Esophagus muscularis mucosa (tissue), 4 donors: ENCODE data around the gene FOXQ1. TPM values are rescaled to one million over a fixed set of nuclear protein-coding genes. Genes with fewer than 3 reads are reported as not detected.
A peak's percentile ranks its signal among the peaks of the same experiment; 100 is the strongest.
"Not testable (repeated sequence)": the region's sequence is repeated elsewhere in the genome, so short reads cannot be mapped to it uniquely, and the experiment has no call there.

Experiments used
- DNase-seq: peaks from one replicate; pipeline ENCODE4 v3.0.0-alpha.2; 2017; ENCODE audit errors: extremely low spot score
- H3K27ac ChIP-seq, 4 donors: fragments of 200-600 bp; sonication (generic); replicated peaks in 1 of 4; 1 replicate in 3 of 4; 2 replicates in 1 of 4; pipeline ENCODE4 v1.5.1; 2016 to 2019; ENCODE audit warnings: mild to moderate bottlenecking in 1 of 4
- H3K27me3 ChIP-seq, 4 donors: fragments of 200-600 bp; sonication (generic); one replicate each; pipeline versions ENCODE4 v1.5.1 to v1.6.0; 2016 to 2019
- H3K36me3 ChIP-seq, 4 donors: fragments of 200-600 bp; sonication (generic); one replicate each; pipeline ENCODE4 v1.5.1; 2016 to 2019
- H3K4me1 ChIP-seq, 4 donors: fragments of 200-600 bp; sonication (generic); one replicate each; pipeline ENCODE4 v1.5.1; 2016 to 2019
- H3K4me3 ChIP-seq, 4 donors: fragments of 200-600 bp; sonication (generic); 1 replicate in 2 of 4; 2 replicates in 2 of 4; pipeline ENCODE4 v1.5.1; 2016 to 2019; ENCODE audit warnings: mild to moderate bottlenecking in 4 of 4, moderate library complexity in 1 of 4
- H3K9me3 ChIP-seq, 4 donors: fragments of 200-600 bp; sonication (generic); 1 replicate in 3 of 4; 2 replicates in 1 of 4; pipeline ENCODE4 v1.5.1; 2016 to 2019
- EP300 ChIP-seq: sonication (generic); formaldehyde crosslinking; IDR thresholded peaks from one replicate; pipeline ENCODE4 v1.6.1; 2017; ENCODE audit warnings: antibody characterized with exemption
- POLR2A ChIP-seq: fragments of 450-650 bp; IDR thresholded peaks from one replicate; pipeline ENCODE4 v1.6.1; 2017; ENCODE audit warnings: antibody characterized with exemption, moderate library complexity, mild to moderate bottlenecking, low read depth
- POLR2AphosphoS5 ChIP-seq, 2 donors: sonication (generic); formaldehyde crosslinking; IDR thresholded peaks; one replicate each; pipeline ENCODE4 v1.6.1; 2017; ENCODE audit warnings: antibody characterized with exemption in 2 of 2
- WGBS: methylation state at CpG from one replicate; pipeline ENCODE4 v1.1.5; 2018; 5-methylcytosine and 5-hydroxymethylcytosine counted together
- intact Hi-C: fragments of 100-400 bp; cut with DNase I; formaldehyde crosslinking; loops from one replicate; pipeline ENCODE4 v1.15.1; 2023
- total RNA-seq, 4 donors: library from RNA; depleted of rRNA; stranded (reverse); fragments of >200 nt; gene quantifications; one replicate each; pipeline versions ENCODE4 v1.1.0 to v1.2.1, GENCODE V29; 2016
- TF ChIP-seq, protein P1 (sequence below), 3 experiments: fragments of 200-600 bp in 2 of 3; fragments of 450-650 bp in 1 of 3; sonication (generic) in 2 of 3; IDR thresholded peaks; one replicate each; pipeline ENCODE4 v1.5.1; 2017 to 2019; ENCODE audit warnings: antibody characterized with exemption in 3 of 3, mild to moderate bottlenecking in 2 of 3, moderate library complexity in 1 of 3

FOXQ1 gene
- total RNA-seq, 4 donors from 2014 or later = 2.5 to 4.4 (median 2.9) TPM

DNA sequence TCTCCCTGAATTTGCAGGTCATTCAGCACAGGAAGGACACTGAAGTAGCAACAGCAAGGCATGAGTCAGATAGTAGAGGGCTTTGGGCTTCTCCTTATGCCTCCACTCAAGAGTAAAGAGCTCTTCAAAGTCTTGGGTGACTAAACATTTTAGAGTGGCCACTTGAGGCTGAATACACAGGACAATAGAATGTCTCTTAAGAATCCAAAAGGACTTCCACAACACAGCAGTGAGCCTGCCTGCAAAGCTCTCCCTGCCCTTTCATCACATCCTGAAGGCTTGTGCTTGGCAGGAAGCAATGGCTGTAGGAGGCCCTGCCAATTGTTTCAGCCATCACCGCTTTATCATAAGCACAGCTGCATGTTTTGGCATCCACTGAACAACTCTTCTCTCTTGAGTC, 36.8 kb downstream of the FOXQ1 start:
- Histone ChIP-seq H3K9me3 (peaks cover 5 to 19% (median 13%) of the 10 kb centered on the region in 4 donors), H3K27ac (peak overlapping the region in 3 of 4 donors; percentile 59 to 77 (median 75)), H3K4me3 (no peak overlapping the region), H3K4me1 (peaks cover 11 to 49% (median 48%) of the 10 kb centered on the region in 4 donors), H3K36me3 (no peaks in the 10 kb centered on the region), H3K27me3 (no peaks in the 10 kb centered on the region)
- peak; percentile 53 to 73 for TF ChIP-seq POLR2AphosphoS5 (IDR thresholded peaks at IDR 0.05)
- TF ChIP-seq, protein P1, sequence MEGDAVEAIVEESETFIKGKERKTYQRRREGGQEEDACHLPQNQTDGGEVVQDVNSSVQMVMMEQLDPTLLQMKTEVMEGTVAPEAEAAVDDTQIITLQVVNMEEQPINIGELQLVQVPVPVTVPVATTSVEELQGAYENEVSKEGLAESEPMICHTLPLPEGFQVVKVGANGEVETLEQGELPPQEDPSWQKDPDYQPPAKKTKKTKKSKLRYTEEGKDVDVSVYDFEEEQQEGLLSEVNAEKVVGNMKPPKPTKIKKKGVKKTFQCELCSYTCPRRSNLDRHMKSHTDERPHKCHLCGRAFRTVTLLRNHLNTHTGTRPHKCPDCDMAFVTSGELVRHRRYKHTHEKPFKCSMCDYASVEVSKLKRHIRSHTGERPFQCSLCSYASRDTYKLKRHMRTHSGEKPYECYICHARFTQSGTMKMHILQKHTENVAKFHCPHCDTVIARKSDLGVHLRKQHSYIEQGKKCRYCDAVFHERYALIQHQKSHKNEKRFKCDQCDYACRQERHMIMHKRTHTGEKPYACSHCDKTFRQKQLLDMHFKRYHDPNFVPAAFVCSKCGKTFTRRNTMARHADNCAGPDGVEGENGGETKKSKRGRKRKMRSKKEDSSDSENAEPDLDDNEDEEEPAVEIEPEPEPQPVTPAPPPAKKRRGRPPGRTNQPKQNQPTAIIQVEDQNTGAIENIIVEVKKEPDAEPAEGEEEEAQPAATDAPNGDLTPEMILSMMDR (IDR thresholded peaks at IDR 0.05) = no peak
- DNase-seq = no peak
- intact Hi-C loops = no loop called here
- 13% methylated on average over 1 of the region's 1 CpG for WGBS

DNA sequence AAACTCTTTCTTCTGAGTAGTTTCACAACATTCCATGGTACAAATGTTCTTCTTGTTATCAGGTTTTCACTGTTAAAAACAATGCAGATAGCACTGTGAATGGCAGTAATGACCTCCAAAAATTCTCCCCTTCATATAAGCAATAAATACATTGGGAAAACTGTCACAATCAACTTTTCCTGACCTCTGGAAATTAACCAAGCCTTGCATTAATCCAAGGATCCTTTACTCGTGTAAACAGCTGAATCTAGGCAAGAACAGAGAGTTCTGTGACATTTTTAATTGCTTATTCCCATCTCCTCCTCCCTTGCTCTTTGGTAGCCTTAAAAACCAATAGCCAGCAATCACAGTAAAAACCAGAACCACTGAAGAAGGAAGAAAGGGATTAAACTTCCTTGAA, 37.8 kb downstream of the FOXQ1 start:
- Histone ChIP-seq H3K36me3 (no peaks in the 10 kb centered on the region), H3K4me3 (no peak overlapping the region), H3K27ac (peak overlapping the region in 3 of 4 donors; percentile 59 to 77 (median 75)), H3K9me3 (peaks cover under 1 to 10% (median 6%) of the 10 kb centered on the region in 4 donors), H3K27me3 (no peaks in the 10 kb centered on the region), H3K4me1 (peaks cover 11 to 49% (median 48%) of the 10 kb centered on the region in 4 donors)
- no peak for DNase-seq
- intact Hi-C loops = no loop called here
- TF ChIP-seq POLR2A (no peak), EP300 (no peak), POLR2AphosphoS5 (IDR thresholded peaks at IDR 0.05) (no peak)
- TF ChIP-seq, protein P1 (IDR thresholded peaks at IDR 0.05) = no peak
- WGBS = 21% methylated on average over 1 of the region's 1 CpG

DNA sequence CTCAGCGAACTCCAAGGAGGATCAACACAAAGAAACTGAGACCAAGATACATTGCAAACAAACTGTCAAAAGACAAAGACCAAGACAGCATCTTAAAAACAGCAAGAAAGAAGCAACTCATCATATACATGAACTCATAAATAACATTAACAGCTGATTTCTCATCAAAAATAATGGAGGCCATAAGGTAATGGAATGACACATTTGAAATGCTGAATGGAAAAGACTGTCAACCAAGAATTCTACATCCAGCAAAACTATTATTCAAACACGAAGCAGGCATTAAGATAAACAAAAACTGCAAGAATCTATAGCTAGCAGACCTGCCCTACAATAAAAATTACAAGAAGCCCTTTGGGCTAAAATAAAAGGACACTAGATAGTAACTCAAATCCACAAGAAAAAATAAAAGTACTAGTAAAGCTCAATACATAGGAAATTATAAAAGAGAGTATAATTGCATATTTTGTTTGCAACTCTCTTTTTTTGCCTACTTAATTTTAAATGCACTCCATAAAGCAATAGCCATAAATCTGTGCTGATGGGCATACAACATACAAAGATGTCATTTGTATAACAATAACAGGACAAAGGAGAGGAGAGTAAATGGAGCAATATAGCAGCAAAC, 39.6 kb downstream of the FOXQ1 start:
- Histone ChIP-seq H3K36me3 (no peaks in the 10 kb centered on the region), H3K4me1 (peaks cover 11 to 41% (median 39%) of the 10 kb centered on the region in 4 donors), H3K4me3 (no peak overlapping the region), H3K27ac (no peak overlapping the region), H3K27me3 (no peaks in the 10 kb centered on the region), H3K9me3 (peaks cover 0 to 7% (median 5%) of the 10 kb centered on the region in 4 donors)
- DNase-seq = no peak
- 87% methylated on average over 2 of the region's 2 CpGs for WGBS
- intact Hi-C loops = no loop called here
- TF ChIP-seq POLR2AphosphoS5 (IDR thresholded peaks at IDR 0.05) (no peak), EP300 (no peak), POLR2A (no peak)
- TF ChIP-seq, protein P1 (IDR thresholded peaks at IDR 0.05) = no peak

DNA sequence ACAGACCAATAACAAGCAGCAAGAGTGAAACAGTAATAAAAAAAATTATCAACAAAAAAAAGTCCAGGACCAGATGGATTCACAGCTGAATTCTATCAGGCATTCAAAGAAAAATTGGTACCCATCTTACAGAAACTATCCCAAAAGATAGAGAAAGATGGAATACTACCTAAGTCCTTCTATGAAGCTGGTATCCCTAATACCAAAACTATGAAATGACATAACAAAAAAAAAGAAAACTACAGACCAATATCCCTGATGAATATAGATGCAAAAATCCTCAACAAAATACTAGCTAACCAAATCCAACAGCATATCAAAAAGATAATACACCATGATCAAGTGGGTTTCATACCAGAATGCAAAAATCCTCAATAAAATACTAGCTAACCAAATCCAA, 43.2 kb downstream of the FOXQ1 start:
- H3K9me3 ChIP-seq, intact Hi-C loops, H3K36me3 ChIP-seq, H3K27ac ChIP-seq, H3K27me3 ChIP-seq, DNase-seq, H3K4me1 ChIP-seq, H3K4me3 ChIP-seq: not testable (repeated sequence)

DNA sequence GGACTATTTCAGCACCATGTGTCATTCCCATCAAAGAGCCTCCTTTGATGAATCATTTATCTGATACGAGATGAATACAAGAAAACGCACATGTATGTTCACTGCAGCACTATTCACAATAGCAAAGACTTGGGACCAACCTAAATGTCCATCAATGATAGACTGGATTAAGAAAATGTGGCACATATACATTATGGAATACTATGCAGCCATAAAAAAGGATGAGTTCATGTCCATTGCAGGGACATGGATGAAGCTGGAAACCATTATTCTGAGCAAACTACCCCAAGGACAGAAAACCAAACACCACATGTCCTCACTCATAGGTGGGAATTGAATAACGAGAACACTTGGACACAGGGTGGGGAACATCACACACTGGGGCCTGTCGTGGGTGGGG, 49.8 kb downstream of the FOXQ1 start:
- H3K27me3 ChIP-seq, H3K36me3 ChIP-seq, H3K27ac ChIP-seq, H3K9me3 ChIP-seq, DNase-seq, H3K4me3 ChIP-seq, intact Hi-C loops: not testable (repeated sequence)
- H3K4me1 ChIP-seq = peaks cover 4 to 36% (median 36%) of the 10 kb centered on the region in 4 donors
- WGBS = 98% methylated on average over 4 of the region's 4 CpGs

DNA sequence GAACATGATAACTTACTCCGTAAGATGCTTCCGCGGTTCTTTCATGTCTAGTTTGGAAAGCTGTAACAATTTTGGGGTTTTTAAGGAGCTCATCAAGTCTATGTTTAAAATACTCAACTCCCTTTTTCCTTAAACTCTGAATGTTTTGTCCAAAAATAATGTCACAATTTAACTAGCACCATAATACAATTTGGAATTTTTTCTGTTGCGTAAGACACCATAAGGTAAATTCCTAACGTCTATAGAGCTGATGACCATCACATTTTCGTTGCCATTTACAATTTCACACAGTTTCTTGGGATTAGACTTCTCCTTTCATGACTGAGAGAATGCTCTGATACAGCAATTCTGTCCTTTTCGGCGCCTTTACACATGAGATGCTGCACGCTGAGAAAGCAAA, 50.7 kb downstream of the FOXQ1 start:
- no peak for DNase-seq
- H3K4me3 ChIP-seq = no peak overlapping the region
- no peaks in the 10 kb centered on the region for H3K27me3 ChIP-seq
- TF ChIP-seq, protein P1 (IDR thresholded peaks at IDR 0.05) = no peak
- no peak for TF ChIP-seq POLR2AphosphoS5 (IDR thresholded peaks at IDR 0.05)
- no peak for TF ChIP-seq POLR2A
- TF ChIP-seq EP300 = no peak
- peaks cover 4 to 40% (median 38%) of the 10 kb centered on the region in 4 donors for H3K4me1 ChIP-seq
- intact Hi-C loops = no loop called here
- H3K9me3 ChIP-seq = no peaks in the 10 kb centered on the region
- 91% methylated on average over 9 of the region's 9 CpGs for WGBS
- H3K36me3 ChIP-seq = no peaks in the 10 kb centered on the region
- H3K27ac ChIP-seq = no peak overlapping the region
